Mucosa of descending colon (tissue), 3 donors: ENCODE data around the gene SCFD2. TPM values are rescaled to one million over a fixed set of nuclear protein-coding genes. Genes with fewer than 3 reads are reported as not detected.
"Not testable (repeated sequence)": the region's sequence is repeated elsewhere in the genome, so short reads cannot be mapped to it uniquely, and the experiment has no call there.

Experiments
- ATAC-seq: fragments of 200-7000 bp; cut with Tn5 transposase; one replicate; pipeline ENCODE4 v1.9.1; 2020; ENCODE audit warnings: mild to moderate bottlenecking, moderate library complexity
- DNase-seq, 3 donors: peaks; one replicate each; pipeline ENCODE4 v3.0.0-alpha.2; 2020
- H3K36me3 ChIP-seq: fragments of 200-600 bp; one replicate; pipeline ENCODE4 v1.8.0; 2021; ENCODE audit warnings: low read depth, mild to moderate bottlenecking
- H3K4me1 ChIP-seq: fragments of 200-600 bp; one replicate; pipeline ENCODE4 v1.8.0; 2021; ENCODE audit warnings: low read depth, mild to moderate bottlenecking
- H3K4me3 ChIP-seq: fragments of 200-600 bp; one replicate; pipeline ENCODE4 v1.8.0; 2021; ENCODE audit warnings: mild to moderate bottlenecking
- H3K9me3 ChIP-seq: fragments of 200-600 bp; one replicate; pipeline ENCODE4 v1.8.0; 2021; ENCODE audit warnings: mild to moderate bottlenecking
- CTCF ChIP-seq: fragments of 200-600 bp; IDR thresholded peaks from one replicate; pipeline ENCODE4 v1.8.0; 2022; ENCODE audit warnings: antibody characterized with exemption, mild to moderate bottlenecking
- intact Hi-C, 2 donors: fragments of 100-400 bp; cut with DNase I in 1 of 2; cut with micrococcal nuclease in 1 of 2; formaldehyde crosslinking; loops; one replicate each; pipeline versions ENCODE4 v1.11.0 to v1.11.1; 2022; cut with DNase I, micrococcal nuclease
- total RNA-seq, 3 donors: library from RNA; stranded (reverse); fragmentation: NEBNext Ultra II Directional in 2 of 3; extraction: Animal tissue kit (Norgen Biotek cat#: 25700) in 2 of 3; gene quantifications; one replicate each; pipeline versions ENCODE4 v1.2.1 to v1.2.4, GENCODE V29; 2021 to 2023
- donor health status: DM: no; HTN: no; CAD: no; lungs with moderate emphysema.
- donor health status: DM: no; HTN: no; CAD: no.
- donor health status: DM: no; HTN: yes; CAD: no.

Gene SCFD2
- total RNA-seq, 3 donors from 2014 or later: 11.7 to 17.2 (median 16.0) TPM

DNA sequence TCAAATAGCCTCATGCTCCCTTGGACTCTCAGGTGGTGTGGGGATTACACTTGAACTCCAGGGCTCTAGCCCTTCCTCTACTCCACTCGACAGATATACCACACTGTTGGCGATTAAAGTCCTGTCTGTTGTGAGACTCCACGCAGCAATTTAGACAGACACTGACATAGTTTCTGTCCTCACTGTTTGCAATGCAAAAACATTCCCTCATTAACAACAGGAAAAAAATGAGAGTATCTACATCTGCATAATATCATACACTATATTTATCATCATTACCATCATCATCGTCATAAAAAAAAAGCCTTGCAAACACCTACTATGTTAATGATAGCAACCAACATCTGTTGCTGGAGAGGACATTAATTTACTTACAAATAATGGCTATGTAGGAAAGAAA lies 371.3 kb downstream of the SCFD2 start:
- Histone ChIP-seq H3K4me3 (no peak overlapping the region), H3K9me3 (no peaks in the 10 kb centered on the region), H3K4me1 (no peaks in the 10 kb centered on the region), H3K36me3 (no peaks in the 10 kb centered on the region)
- ATAC-seq (no peak), DNase-seq (no peak)
- no peak for TF ChIP-seq CTCF
- intact Hi-C loops: no loop called here

DNA sequence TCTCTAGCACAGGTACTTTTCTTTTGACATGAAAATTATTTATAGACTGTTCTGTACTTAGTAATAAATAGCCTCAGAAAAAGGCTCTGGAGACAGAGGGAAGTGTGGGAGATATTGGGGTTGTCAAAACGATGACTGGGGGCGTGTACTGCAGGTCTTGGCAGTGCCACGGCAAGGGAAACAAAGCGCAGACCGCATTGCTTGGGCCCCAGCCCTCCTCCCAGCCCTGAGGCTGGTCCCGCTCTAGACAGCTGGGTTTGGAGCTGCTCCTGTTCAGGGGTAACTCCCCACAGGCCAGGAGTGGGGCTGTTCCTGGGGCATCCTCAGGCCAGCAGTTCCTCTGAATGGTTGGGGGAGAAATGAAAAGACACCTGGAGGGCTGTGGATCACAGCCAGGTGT lies 372.1 kb downstream of the SCFD2 start:
- TF ChIP-seq CTCF: no peak
- intact Hi-C loops: no loop called here
- ATAC-seq (no peak), DNase-seq (no peak)
- Histone ChIP-seq H3K36me3 (no peaks in the 10 kb centered on the region), H3K9me3 (no peaks in the 10 kb centered on the region), H3K4me1 (no peaks in the 10 kb centered on the region), H3K4me3 (no peak overlapping the region)

DNA sequence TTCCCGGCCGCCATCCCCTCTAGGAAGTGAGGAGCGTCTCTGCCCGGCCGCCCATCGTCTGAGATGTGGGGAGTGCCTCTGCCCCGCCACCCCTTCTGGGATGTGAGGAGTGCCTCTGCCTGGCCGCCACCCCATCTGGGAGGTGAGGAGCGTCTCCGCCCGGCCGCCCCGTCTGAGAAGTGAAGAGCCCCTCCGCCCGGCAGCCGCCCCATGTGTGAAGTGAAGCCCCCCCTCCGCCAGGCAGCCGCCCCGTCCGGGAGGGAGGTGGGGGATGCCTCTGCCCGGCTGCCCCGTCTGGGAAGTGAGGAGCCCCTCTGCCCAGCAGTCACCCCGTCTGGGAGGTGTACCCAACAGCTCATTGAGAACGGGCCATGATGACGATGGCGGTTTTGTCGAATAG lies 373.3 kb downstream of the SCFD2 start:
- intact Hi-C loops, H3K4me1 ChIP-seq, H3K9me3 ChIP-seq, H3K4me3 ChIP-seq, DNase-seq, ATAC-seq, H3K36me3 ChIP-seq: not testable (repeated sequence)

DNA sequence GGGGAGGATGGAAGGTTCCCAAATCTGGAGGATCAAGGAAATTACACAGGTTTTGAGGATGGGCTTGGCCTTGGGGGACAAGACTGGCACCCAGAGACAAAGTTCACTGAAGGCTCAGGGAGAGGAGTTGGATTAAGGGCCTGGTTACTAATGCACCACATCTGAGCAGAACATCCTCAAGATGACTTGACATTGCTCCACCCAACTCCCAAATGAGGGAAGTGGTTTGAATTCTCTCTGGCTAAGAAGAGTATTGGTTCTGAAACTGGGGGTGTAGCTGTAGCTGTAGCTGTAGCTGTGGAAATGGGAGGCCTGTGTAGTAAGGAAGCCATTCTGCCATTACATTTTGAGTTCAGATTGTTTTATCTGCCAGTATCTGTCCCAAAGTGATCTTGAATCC lies 374.4 kb downstream of the SCFD2 start:
- no peak for TF ChIP-seq CTCF
- Histone ChIP-seq H3K4me1 (no peaks in the 10 kb centered on the region), H3K4me3 (no peak overlapping the region), H3K9me3 (no peaks in the 10 kb centered on the region), H3K36me3 (no peaks in the 10 kb centered on the region)
- intact Hi-C loops: no loop called here
- ATAC-seq (no peak), DNase-seq (no peak)

- no peak for ATAC-seq
- intact Hi-C loops: no loop called here
- H3K4me1 ChIP-seq: no peaks in the 10 kb centered on the region
- no peaks in the 10 kb centered on the region for H3K9me3 ChIP-seq
- DNase-seq: no peak
- no peaks in the 10 kb centered on the region for H3K36me3 ChIP-seq
- TF ChIP-seq CTCF: no peak
- no peak overlapping the region for H3K4me3 ChIP-seq
Measured at GRCh38 chr4:52990706-52991105, 375.2 kb downstream of the SCFD2 start.

- intact Hi-C loops: loop anchor here (10.0 kb wide), 2 partner anchors 615 to 755 kb away; no protein-coding TSS in a partner anchor
- TF ChIP-seq CTCF: no peak
- Histone ChIP-seq H3K4me3 (no peak overlapping the region), H3K9me3 (no peaks in the 10 kb centered on the region), H3K36me3 (no peaks in the 10 kb centered on the region), H3K4me1 (no peaks in the 10 kb centered on the region)
- ATAC-seq: no peak
- no peak for DNase-seq
Measured at GRCh38 chr4:52989865-52990264, 376.0 kb downstream of the SCFD2 start.
